GM23338 (cell line): ENCODE results near the gene KIFC1.

Experiments
- CTCF ChIP-seq, 2 experiments: fragments of 200-600 bp in 1 of 2; sonication (generic) in 1 of 2; conservative IDR thresholded peaks; 2 replicates each; pipeline versions ENCODE4 v1.5.1 to v1.6.1; 2016 to 2017; ENCODE audit warnings: antibody characterized with exemption in 2 of 2, low read depth in 2 of 2, mild to moderate bottlenecking in 2 of 2, moderate library complexity in 1 of 2
- ETS1 ChIP-seq: IDR thresholded peaks from 2 replicates; pipeline ENCODE4 v1.6.1; 2016; ENCODE audit warnings: antibody characterized with exemption
- EZH2 ChIP-seq: fragments of 200-600 bp; sonication (generic); IDR thresholded peaks from one replicate; pipeline ENCODE4 v1.8.0; 2017; ENCODE audit warnings: antibody characterized with exemption, mild to moderate bottlenecking, low read depth; ENCODE audit not compliant: unreplicated experiment
- EZH2phosphoT487 ChIP-seq: fragments of 200-600 bp; sonication (generic); IDR thresholded peaks from one replicate; pipeline ENCODE4 v1.8.1; 2018; ENCODE audit warnings: antibody characterized with exemption; ENCODE audit not compliant: unreplicated experiment
- JUNB ChIP-seq: IDR thresholded peaks from one replicate; pipeline ENCODE4 v1.6.1; 2016; ENCODE audit warnings: antibody characterized with exemption; ENCODE audit not compliant: unreplicated experiment
- POLR2AphosphoS5 ChIP-seq: IDR thresholded peaks from 2 replicates; pipeline ENCODE4 v1.6.1; 2016; ENCODE audit warnings: antibody characterized with exemption, low read depth
- TF ChIP-seq, protein P1 (sequence below): IDR thresholded peaks from one replicate; pipeline ENCODE4 v1.6.1; 2018; ENCODE audit warnings: antibody characterized with exemption; ENCODE audit not compliant: unreplicated experiment
- TF ChIP-seq, protein P2 (sequence below): fragments of 250-450 bp; sonication (Bioruptor Pico); IDR thresholded peaks from 2 replicates; pipeline ENCODE4 v1.5.0; 2020; ENCODE audit warnings: mild to moderate bottlenecking, moderate library complexity

DNA sequence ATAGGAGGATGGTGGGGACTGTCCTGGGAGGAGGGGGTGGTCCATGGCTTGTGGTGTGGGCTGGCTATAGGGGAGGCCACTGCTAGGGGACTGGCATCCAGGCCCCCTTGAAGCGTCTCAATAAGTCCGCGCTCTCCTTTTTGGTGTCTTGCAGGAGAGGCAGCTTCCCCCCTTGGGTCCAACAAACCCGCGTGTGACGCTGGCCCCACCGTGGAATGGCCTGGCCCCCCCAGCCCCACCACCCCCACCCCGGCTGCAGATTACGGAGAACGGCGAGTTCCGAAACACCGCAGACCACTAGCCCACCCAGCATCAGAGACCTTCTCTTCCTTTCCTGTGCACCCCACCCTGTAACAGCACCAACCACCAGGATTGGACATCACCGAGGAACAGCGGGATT lies 60.0 kb downstream of the KIFC1 start:
- TF ChIP-seq CTCF (conservative IDR thresholded peaks at IDR 0.05; ENCODE audit: low read depth in 2 of 2): no peak
- TF ChIP-seq POLR2AphosphoS5: no peak
- TF ChIP-seq, protein P1, sequence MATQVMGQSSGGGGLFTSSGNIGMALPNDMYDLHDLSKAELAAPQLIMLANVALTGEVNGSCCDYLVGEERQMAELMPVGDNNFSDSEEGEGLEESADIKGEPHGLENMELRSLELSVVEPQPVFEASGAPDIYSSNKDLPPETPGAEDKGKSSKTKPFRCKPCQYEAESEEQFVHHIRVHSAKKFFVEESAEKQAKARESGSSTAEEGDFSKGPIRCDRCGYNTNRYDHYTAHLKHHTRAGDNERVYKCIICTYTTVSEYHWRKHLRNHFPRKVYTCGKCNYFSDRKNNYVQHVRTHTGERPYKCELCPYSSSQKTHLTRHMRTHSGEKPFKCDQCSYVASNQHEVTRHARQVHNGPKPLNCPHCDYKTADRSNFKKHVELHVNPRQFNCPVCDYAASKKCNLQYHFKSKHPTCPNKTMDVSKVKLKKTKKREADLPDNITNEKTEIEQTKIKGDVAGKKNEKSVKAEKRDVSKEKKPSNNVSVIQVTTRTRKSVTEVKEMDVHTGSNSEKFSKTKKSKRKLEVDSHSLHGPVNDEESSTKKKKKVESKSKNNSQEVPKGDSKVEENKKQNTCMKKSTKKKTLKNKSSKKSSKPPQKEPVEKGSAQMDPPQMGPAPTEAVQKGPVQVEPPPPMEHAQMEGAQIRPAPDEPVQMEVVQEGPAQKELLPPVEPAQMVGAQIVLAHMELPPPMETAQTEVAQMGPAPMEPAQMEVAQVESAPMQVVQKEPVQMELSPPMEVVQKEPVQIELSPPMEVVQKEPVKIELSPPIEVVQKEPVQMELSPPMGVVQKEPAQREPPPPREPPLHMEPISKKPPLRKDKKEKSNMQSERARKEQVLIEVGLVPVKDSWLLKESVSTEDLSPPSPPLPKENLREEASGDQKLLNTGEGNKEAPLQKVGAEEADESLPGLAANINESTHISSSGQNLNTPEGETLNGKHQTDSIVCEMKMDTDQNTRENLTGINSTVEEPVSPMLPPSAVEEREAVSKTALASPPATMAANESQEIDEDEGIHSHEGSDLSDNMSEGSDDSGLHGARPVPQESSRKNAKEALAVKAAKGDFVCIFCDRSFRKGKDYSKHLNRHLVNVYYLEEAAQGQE: no peak
- no peak for TF ChIP-seq EZH2
- TF ChIP-seq EZH2phosphoT487: no peak
- TF ChIP-seq ETS1: no peak
- no peak for TF ChIP-seq JUNB
- TF ChIP-seq, protein P2, sequence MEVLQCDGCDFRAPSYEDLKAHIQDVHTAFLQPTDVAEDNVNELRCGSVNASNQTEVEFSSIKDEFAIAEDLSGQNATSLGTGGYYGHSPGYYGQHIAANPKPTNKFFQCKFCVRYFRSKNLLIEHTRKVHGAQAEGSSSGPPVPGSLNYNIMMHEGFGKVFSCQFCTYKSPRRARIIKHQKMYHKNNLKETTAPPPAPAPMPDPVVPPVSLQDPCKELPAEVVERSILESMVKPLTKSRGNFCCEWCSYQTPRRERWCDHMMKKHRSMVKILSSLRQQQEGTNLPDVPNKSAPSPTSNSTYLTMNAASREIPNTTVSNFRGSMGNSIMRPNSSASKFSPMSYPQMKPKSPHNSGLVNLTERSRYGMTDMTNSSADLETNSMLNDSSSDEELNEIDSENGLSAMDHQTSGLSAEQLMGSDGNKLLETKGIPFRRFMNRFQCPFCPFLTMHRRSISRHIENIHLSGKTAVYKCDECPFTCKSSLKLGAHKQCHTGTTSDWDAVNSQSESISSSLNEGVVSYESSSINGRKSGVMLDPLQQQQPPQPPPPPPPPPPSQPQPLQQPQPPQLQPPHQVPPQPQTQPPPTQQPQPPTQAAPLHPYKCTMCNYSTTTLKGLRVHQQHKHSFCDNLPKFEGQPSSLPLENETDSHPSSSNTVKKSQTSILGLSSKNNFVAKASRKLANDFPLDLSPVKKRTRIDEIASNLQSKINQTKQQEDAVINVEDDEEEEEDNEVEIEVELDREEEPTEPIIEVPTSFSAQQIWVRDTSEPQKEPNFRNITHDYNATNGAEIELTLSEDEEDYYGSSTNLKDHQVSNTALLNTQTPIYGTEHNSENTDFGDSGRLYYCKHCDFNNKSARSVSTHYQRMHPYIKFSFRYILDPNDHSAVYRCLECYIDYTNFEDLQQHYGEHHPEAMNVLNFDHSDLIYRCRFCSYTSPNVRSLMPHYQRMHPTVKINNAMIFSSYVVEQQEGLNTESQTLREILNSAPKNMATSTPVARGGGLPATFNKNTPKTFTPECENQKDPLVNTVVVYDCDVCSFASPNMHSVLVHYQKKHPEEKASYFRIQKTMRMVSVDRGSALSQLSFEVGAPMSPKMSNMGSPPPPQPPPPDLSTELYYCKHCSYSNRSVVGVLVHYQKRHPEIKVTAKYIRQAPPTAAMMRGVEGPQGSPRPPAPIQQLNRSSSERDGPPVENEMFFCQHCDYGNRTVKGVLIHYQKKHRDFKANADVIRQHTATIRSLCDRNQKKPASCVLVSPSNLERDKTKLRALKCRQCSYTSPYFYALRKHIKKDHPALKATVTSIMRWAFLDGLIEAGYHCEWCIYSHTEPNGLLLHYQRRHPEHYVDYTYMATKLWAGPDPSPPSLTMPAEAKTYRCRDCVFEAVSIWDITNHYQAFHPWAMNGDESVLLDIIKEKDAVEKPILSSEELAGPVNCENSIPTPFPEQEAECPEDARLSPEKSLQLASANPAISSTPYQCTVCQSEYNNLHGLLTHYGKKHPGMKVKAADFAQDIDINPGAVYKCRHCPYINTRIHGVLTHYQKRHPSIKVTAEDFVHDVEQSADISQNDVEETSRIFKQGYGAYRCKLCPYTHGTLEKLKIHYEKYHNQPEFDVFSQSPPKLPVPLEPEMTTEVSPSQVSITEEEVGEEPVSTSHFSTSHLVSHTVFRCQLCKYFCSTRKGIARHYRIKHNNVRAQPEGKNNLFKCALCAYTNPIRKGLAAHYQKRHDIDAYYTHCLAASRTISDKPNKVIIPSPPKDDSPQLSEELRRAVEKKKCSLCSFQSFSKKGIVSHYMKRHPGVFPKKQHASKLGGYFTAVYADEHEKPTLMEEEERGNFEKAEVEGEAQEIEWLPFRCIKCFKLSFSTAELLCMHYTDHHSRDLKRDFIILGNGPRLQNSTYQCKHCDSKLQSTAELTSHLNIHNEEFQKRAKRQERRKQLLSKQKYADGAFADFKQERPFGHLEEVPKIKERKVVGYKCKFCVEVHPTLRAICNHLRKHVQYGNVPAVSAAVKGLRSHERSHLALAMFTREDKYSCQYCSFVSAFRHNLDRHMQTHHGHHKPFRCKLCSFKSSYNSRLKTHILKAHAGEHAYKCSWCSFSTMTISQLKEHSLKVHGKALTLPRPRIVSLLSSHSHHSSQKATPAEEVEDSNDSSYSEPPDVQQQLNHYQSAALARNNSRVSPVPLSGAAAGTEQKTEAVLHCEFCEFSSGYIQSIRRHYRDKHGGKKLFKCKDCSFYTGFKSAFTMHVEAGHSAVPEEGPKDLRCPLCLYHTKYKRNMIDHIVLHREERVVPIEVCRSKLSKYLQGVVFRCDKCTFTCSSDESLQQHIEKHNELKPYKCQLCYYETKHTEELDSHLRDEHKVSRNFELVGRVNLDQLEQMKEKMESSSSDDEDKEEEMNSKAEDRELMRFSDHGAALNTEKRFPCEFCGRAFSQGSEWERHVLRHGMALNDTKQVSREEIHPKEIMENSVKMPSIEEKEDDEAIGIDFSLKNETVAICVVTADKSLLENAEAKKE (CRISPR knock-in tag): no peak
